Activated CD8-positive, alpha-beta memory T cell treated with anti-CD3 and anti-CD28 coated beads for 48 hours (primary cell): ENCODE measurements around the gene SPDYC.

ENCODE experiments used
- DNase-seq, 3 experiments: peaks; one replicate each; pipeline ENCODE4 v3.0.0-alpha.2; 2020; ENCODE audit warnings: low read depth in 2 of 3, low spot score in 2 of 3

Gene SPDYC

DNA sequence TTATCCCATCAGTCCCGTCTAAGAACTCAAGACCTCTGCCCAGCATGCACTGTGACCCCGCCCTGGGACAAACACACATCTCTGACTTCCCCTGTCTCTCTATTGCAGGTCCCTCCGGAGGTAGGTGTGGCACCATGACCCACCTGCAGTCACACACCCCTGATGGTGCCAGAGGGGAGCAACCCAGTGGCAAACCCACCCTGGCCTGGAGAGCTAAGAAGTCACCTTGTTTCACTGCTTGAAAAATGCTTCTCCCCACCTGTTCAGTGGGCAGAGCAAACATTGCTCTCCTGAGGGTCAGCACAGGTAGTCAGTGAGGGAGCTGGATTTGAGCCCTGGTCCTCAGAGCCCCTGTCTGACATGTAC is 35.6 kb downstream of the SPDYC start:
- DNase-seq = no peak

DNA sequence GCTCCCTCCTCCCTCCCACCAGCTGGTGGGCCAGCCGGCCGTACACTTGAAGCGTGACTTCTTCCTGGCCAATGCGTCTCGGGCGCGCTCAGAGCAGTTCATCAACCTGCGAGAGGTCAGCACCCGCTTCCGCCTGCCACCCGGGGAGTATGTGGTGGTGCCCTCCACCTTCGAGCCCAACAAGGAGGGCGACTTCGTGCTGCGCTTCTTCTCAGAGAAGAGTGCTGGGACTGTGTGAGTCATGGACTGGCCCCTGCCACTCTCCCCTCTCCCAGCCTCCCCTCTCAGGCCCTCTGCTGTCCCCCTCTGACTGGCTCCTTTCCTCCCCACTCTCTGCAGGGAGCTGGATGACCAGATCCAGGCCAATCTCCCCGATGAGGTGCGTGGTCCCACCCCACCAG is 36.4 kb downstream of the SPDYC start:
- DNase-seq = no peak

GRCh38 chr11:65206901-65207300 is 36.9 kb downstream of the SPDYC start:
- no peak for DNase-seq

- no peak for DNase-seq
These were observed 38.1 kb downstream of the SPDYC start for GRCh38 chr11:65207918-65208784.

DNA sequence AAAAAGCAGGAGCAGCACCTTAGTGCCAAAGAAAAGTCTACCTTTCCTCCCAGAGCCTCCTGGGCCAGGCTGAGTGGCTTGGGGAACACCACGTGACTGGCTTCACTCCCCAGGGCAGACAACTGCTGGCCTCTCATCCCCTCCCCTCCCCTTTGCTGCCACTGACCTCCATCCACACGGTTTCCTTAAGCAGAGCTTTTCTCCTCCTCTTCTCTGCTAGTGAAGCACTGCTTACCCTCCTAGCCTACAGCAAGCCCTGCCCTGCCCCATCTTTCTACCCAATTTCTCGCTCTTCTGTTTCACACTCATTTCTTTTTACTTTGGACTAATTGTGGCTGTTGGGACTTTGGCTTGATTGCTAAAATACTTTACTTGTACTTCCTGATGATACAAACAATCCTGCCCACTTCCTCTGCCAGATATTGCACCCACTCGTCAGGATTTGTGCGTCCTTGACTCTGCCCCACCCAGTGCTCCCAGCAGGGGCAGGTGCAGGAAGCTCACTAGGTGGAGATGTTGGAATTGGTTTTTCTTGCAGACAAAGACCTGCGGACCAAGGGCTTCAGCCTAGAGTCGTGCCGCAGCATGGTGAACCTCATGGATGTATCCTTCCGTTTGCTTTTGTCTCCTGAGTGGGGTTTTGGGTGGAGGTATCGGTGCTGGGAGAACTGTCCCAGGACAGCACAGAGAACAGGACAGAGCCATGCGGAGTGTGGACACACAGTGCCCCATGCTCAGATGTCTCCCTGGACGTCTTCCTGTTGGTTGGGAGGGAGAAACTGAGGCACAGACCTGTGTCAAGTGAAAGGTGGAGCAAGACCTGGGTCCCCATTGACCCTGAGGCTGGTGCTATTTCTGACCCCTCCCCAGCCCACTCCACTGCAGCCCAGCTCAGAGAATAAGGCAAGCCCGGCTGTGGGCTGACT is 39.0 kb downstream of the SPDYC start:
- DNase-seq = no peak

DNA sequence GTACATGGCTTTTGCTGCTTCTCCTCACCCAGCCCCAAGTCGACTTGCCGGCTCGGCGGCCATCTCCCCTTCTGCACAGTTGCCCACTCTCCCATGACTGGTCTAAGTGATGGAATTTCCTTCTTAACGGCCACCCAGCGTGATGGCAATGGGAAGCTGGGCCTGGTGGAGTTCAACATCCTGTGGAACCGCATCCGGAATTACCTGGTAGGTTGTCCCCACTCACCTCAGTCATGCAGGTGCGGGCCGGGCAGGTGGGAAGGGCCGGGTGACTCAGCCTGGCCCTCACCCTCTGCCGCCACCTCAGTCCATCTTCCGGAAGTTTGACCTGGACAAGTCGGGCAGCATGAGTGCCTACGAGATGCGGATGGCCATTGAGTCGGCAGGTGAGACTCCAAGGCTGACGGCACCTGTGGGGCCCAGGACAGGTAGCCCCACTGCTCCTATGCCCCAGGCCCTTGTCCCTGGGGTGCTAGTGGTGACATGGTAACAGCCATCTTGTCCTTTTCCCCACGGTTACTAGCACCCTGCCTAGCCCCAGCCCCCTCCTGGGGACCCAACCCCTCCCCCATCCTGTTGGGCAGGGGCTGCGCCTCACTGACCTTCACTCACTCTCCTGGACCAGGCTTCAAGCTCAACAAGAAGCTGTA is 39.8 kb downstream of the SPDYC start:
- no peak for DNase-seq

- no peak for DNase-seq
These were observed 40.3 kb downstream of the SPDYC start for GRCh38 chr11:65210361-65210731.

DNA sequence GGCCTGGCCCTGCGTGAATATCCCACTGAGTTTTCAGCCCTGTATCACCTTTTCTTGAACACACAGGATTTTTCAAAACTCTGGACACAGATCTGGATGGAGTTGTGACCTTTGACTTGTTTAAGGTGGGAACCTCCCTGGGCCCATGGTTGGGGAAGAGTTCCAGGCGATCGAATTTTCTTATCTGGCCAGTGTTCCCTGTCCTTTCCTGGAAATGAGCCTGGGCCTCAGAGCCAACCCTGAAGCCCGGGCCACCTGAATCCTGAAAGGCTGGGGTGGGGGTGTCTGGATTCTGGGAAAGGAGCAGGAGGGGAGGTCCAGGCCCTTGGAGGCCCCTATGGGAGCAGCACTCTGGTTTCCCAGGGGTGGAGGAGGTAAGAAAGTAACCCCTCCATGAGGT is 40.7 kb downstream of the SPDYC start:
- DNase-seq = no peak

- DNase-seq = no peak
These were observed 41.5 kb downstream of the SPDYC start for GRCh38 chr11:65211293-65212105.

GRCh38 chr11:65212226-65212801 is 42.3 kb downstream of the SPDYC start:
- DNase-seq = no peak

DNA sequence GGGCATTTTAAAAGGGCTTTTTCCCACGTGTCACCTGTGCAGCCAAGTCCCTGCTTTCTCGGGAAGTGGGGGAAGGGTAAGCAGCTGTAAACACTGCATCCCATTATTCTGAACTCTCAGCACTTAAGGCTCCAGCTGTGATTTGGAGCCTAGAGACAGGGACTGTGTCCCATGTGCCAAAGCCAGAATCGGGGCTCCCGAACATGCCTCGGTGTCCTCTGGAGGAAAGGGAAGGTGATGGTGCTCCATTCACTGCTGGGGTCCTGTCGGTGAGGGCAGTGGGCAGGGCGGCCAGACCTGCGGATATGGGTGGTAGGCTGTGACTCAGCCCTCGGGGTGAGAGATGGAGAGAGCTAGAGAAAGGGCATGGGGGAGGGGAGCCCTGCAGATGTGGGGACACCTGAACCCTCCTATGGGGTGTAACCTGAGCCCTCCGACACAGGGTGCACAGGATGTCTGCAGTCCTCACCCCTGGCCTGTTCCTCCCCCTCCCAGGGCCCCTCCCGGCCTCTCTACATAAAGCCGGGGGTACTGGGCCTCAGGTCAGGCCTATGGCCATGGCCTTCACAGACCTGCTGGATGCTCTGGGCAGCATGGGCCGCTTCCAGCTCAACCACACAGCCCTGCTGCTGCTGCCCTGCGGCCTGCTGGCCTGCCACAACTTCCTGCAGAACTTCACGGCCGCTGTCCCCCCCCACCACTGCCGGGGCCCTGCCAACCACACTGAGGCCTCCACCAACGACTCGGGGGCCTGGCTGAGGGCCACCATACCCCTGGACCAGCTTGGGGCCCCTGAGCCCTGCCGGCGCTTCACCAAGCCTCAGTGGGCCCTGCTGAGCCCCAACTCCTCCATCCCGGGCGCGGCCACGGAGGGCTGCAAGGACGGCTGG is 43.5 kb downstream of the SPDYC start:
- DNase-seq = no peak

DNA sequence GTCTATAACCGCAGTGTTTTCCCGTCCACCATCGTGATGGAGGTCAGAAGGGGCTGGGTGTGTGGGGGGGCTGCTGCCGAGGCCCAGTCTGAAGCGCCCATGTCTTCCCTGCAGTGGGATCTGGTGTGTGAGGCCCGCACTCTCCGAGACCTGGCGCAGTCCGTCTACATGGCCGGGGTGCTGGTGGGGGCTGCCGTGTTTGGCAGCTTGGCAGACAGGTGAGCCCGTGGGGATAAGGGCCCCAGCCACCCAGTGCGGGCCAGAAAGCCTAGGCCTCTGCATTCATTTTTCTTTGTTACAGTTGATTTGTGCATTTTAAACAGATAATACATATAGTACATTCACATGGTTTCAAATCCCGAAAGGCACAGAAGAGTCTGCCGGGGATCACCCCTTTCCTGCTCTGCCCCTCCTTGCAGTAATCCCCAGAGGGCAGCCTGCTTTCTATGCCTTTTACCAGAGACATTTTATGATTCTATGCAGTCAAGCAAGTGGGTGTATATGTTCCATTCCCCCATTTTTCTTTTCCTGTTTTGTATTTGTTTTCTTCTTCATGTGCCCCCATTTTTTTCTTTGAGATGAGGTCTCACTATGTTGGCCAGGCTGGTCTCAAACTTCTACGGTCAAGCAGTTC is 44.3 kb downstream of the SPDYC start:
- no peak for DNase-seq

DNA sequence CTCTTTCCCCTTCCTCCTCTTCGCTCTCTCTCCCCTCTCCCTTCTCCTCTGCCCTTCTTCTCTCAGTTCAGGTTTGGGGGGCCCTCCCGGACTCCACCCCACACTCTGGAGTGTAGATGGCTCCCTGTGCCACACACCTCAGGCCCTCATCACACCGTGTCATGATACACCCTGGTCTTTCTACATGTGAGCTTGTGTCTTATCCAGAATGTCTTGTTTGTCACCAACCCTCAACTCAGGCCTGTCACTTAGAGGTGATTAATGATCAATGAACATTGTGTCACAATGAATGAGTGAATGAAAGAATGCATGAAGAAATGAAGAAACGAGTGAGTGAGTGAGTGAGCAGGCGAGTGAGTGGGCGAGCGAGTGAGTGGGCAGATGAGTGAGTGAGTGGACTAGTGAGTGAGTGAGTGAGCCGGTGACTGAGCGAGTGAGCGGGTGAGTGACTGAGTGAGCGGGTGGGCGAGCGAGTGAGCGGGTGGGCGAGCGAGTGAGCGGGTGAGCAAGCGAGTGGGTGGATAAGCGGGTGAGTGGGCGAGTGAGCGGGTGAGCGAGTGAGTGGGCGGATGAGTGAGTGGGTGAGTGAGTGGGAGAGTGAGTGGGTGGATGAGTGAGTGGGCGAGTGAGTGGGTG is 45.5 kb downstream of the SPDYC start:
- DNase-seq = no peak

DNA sequence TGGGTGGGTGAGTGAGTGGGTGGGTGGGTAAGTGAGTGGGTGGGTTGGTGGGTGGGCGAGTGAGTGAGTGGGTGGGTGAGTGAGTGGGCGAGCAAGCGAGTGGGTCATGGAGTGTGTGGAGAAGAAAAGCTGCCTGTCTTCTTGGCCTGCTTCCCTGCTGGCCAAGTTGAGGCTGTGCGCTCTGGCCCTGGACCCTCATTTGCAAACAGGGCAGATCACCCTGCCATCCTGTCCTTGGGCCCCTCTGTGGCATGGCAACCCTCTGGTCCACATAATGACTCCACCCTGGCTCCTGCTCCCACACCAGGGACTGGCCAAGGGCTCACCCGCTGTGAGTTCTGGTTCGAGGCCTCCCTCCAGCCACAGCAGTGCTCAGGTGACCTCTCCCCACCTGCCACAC is 46.8 kb downstream of the SPDYC start:
- no peak for DNase-seq

DNA sequence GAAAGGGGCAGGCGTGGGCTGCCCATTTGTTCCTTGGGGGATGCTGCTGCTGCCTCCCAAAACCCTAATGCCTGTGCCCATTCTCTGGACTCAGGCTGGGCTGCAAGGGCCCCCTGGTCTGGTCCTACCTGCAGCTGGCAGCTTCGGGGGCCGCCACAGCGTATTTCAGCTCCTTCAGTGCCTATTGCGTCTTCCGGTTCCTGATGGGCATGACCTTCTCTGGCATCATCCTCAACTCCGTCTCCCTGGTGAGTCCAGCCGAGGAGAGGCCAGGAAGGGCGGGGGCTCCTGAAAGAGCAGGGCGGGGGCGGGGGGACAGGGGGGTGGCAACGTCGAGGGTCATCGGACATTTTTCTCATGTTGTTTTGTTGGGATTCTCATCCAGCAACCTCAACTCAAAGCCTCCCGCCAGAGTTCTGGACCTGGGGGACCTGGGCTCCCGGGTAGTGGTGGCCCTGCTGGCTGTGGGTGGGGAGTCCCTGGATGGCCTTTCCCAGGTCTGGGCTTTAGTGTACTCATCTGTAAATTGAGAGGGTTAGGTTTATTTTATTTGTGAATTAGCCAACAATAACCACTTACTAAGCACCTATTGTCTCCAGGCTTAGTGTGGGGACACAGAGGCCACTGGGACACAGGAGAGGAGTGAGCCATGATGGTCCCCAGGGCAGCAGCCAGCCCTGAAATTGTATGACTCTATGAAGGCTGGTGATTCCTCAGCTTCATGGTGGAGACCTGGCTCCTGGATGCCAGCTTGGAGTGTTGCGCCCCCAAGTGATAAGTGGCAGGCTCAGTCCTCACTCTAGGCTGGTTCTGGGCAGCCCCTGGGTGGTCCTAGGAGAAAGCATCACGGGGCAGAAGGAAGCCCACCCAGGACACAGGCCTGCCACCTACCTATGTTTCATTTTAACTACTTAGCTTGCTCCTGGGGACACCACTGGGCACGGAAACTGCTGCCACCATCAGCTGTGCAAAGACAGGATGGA is 47.7 kb downstream of the SPDYC start:
- DNase-seq = no peak

DNA sequence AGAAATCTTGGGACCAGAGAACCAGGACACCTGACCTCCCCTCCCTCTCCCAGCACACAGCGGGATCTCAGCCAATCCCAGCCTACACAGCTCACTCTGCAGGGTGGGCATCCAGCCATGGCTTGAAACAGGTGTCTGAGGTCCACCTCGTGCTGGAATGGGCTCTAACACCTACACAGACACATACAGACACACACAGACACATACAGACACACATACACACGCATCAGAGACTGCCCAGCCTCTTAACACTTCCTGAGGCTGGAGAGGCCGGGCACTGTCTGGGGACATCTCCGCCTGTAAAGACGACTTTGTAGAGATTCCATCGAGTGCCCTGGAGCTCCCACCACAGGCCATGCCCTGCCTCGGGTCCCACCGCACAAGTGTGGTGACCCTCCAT is 48.4 kb downstream of the SPDYC start:
- DNase-seq = no peak

- DNase-seq = no peak
These were observed 49.8 kb downstream of the SPDYC start for GRCh38 chr11:65219930-65220213.

GRCh38 chr11:65221026-65221425 is 51.0 kb downstream of the SPDYC start:
- DNase-seq = no peak
